Right lobe of liver (tissue), 4 donors: ENCODE results near the gene OCRL.

Source experiments
- CTCF ChIP-seq, 4 donors: fragments of 200-600 bp in 3 of 4; fragments of 450-650 bp in 1 of 4; IDR thresholded peaks; one replicate each; pipeline versions ENCODE4 v1.5.1 to v1.8.0; 2016 to 2022; ENCODE audit warnings: antibody characterized with exemption in 4 of 4, mild to moderate bottlenecking in 2 of 4
- POLR2A ChIP-seq: fragments of 450-650 bp; IDR thresholded peaks from one replicate; pipeline ENCODE4 v1.6.1; 2017; ENCODE audit warnings: antibody characterized with exemption, mild to moderate bottlenecking
- donor health status: DM: no; HTN: no; CAD: no.
- donor health status: DM: no; HTN: no; CAD: no.
- donor health status: DM: no; HTN: yes; CAD: no.

- TF ChIP-seq CTCF (IDR thresholded peaks at IDR 0.05) = no peak
- TF ChIP-seq POLR2A = no peak
Observed at GRCh38 chrX:129565046-129565650, 25.1 kb downstream of the OCRL start.
